Measurements from ENCODE around the gene SLFNL1. TPM values are rescaled to one million over a fixed set of nuclear protein-coding genes. Genes with fewer than 3 reads are reported as not detected.

The SLFNL1 gene
- total RNA-seq, 1 donor from 2014 or later: 0.30 TPM

Other genes with a start within 250 kb of the SLFNL1 start
- 1.8 TPM for gene KCNQ4, start 237.9 kb downstream of the SLFNL1 start, total RNA-seq
- gene CITED4, start 159.4 kb downstream of the SLFNL1 start, total RNA-seq: 8.3 TPM
- gene CTPS1, start 42.0 kb downstream of the SLFNL1 start, total RNA-seq: 19.9 TPM
- 29.3 TPM for gene SCMH1, start 220.6 kb upstream of the SLFNL1 start, total RNA-seq

All from skin of body (tissue), 1 donor.